K562 (cell line): ENCODE measurements around the gene TMEM255A. TPM values are rescaled to one million over a fixed set of nuclear protein-coding genes. Genes with fewer than 3 reads are reported as not detected.

ENCODE experiments used
- BACH1 ChIP-seq: fragments of 200-800 bp; sonication (Bioruptor generic); IDR thresholded peaks from 2 replicates; pipeline ENCODE4 v1.6.1; 2016; ENCODE audit warnings: missing genetic modification characterization, missing compliant biosample characterization
- CBFA2T3 ChIP-seq: fragments of 450-650 bp; IDR thresholded peaks from 2 replicates; pipeline ENCODE4 v1.6.1; 2017
- CBX5 ChIP-seq: IDR thresholded peaks from 2 replicates; pipeline ENCODE4 v1.6.1; 2014; ENCODE audit warnings: low read depth, borderline replicate concordance
- FIP1L1 ChIP-seq: fragments of 200-400 bp; formaldehyde crosslinking; IDR thresholded peaks from 2 replicates; pipeline ENCODE4 v1.6.1; 2018; ENCODE audit warnings: mild to moderate bottlenecking, low read depth, low read length; ENCODE audit not compliant: poor library complexity, severe bottlenecking
- FOXA1 ChIP-seq: fragments of 450-650 bp; IDR thresholded peaks from 2 replicates; pipeline ENCODE4 v1.6.1; 2016; ENCODE audit warnings: mild to moderate bottlenecking, borderline replicate concordance
- FOXM1 ChIP-seq, 2 experiments: fragments of 450-650 bp in 1 of 2; sonication (generic) in 1 of 2; formaldehyde crosslinking in 1 of 2; IDR thresholded peaks; 2 replicates each; pipeline versions ENCODE4 v1.6.1 to v1.9.0; 2017 to 2022; ENCODE audit warnings: low read depth in 2 of 2, mild to moderate bottlenecking in 2 of 2, missing genetic modification reagents in 1 of 2, moderate library complexity in 1 of 2
- JUND ChIP-seq, 2 experiments: IDR thresholded peaks; 2 replicates in 1 of 2; 3 replicates in 1 of 2; pipeline ENCODE4 v1.6.1; 2011; ENCODE audit warnings: borderline replicate concordance in 2 of 2, low read depth in 2 of 2, low read length in 2 of 2, improper control_type of control experiment in 1 of 2, missing biosample characterization in 1 of 2, missing genetic modification characterization in 1 of 2, missing genetic modification reagents in 1 of 2
- MAFK ChIP-seq: IDR thresholded peaks from 2 replicates; pipeline ENCODE4 v1.6.1; 2011; ENCODE audit warnings: low read length, improper control_type of control experiment
- NCOA4 ChIP-seq: fragments of 450-650 bp; IDR thresholded peaks from 2 replicates; pipeline ENCODE4 v1.6.1; 2018; ENCODE audit warnings: mild to moderate bottlenecking; ENCODE audit not compliant: partially characterized antibody
- NFE2L1 ChIP-seq: fragments of 450-650 bp; IDR thresholded peaks from 2 replicates; pipeline ENCODE4 v1.6.1; 2016; ENCODE audit warnings: missing genetic modification characterization, low read depth, mild to moderate bottlenecking, missing compliant biosample characterization, moderate library complexity, borderline replicate concordance
- NONO ChIP-seq, 2 experiments: fragments of 200-400 bp in 1 of 2; fragments of 450-650 bp in 1 of 2; formaldehyde crosslinking in 1 of 2; IDR thresholded peaks; 2 replicates each; pipeline ENCODE4 v1.6.1; 2017; ENCODE audit warnings: low read depth in 2 of 2, mild to moderate bottlenecking in 2 of 2, moderate library complexity in 2 of 2, low read length in 1 of 2
- NR3C1 ChIP-seq: sonication (generic); formaldehyde crosslinking; IDR thresholded peaks from 2 replicates; pipeline ENCODE4 v1.8.1; 2022; ENCODE audit warnings: missing genetic modification reagents
- PHB ChIP-seq: fragments of 250-450 bp; sonication (Bioruptor Pico); IDR thresholded peaks from 2 replicates; pipeline ENCODE4 v1.5.0; 2021
- SRF ChIP-seq, 2 experiments: fragments of 250-450, 450-650 bp in 1 of 2; sonication (Bioruptor Pico) in 1 of 2; sonication (generic) in 1 of 2; formaldehyde crosslinking; IDR thresholded peaks; 2 replicates each; pipeline versions ENCODE4 v1.5.0 to v1.5.1; 2020 to 2022; ENCODE audit warnings: mild to moderate bottlenecking in 1 of 2, missing genetic modification reagents in 1 of 2
- TCF3 ChIP-seq: sonication (generic); formaldehyde crosslinking; IDR thresholded peaks from 2 replicates; pipeline ENCODE4 v1.4.0; 2020; ENCODE audit warnings: mild to moderate bottlenecking, missing genetic modification reagents
- U2AF1 ChIP-seq: fragments of 200-400 bp; formaldehyde crosslinking; optimal IDR thresholded peaks from 2 replicates; pipeline ENCODE3; 2017; ENCODE audit warnings: mild to moderate bottlenecking, low read depth, low read length, moderate library complexity
- ZNF830 ChIP-seq: fragments of 250-450 bp; sonication (Bioruptor Pico); IDR thresholded peaks from 2 replicates; pipeline ENCODE4 v1.5.0; 2021; ENCODE audit warnings: mild to moderate bottlenecking
- polyA plus RNA-seq, 8 experiments: library from polyadenylated mRNA; depleted of rRNA in 4 of 8; stranded (reverse) in 5 of 8; unstranded in 3 of 8; fragments of >200 nt; fragmentation: Nextera tagmentation in 2 of 8; fragmentation: Illumina TruSeq in 1 of 8; extraction: Ambion mirVana in 2 of 8; extraction: Trizol in 1 of 8; gene quantifications; 2 replicates each; pipeline versions ENCODE4 v1.2.1 to v1.2.3, GENCODE V29; 2011 to 2014; ENCODE audit warnings: inconsistent platforms in 1 of 8, missing spikeins in 1 of 8
- total RNA-seq, 7 experiments: library from RNA; depleted of rRNA in 6 of 7; stranded (reverse); fragments of >200 nt in 6 of 7; fragmentation: Illumina TruSeq in 2 of 7; extraction: Trizol in 2 of 7; gene quantifications; 2 replicates each; pipeline versions ENCODE4 v1.2.1 to v1.2.3, GENCODE V29; 2011 to 2021; ENCODE audit warnings: low replicate concordance in 1 of 7
- TF ChIP-seq, protein P1 (sequence below): sonication (generic); formaldehyde crosslinking; IDR thresholded peaks from 2 replicates; pipeline ENCODE4 v1.8.1; 2022; ENCODE audit warnings: missing genetic modification reagents
- TF ChIP-seq, protein P2 (sequence below): fragments of 250-450 bp; sonication (Bioruptor Pico); IDR thresholded peaks from 2 replicates; pipeline ENCODE4 v1.8.0; 2021; ENCODE audit warnings: borderline replicate concordance, mild to moderate bottlenecking, moderate library complexity; ENCODE audit not compliant: poor library complexity, severe bottlenecking
- TF ChIP-seq, protein P3 (sequence below): fragments of 150-350 bp; IDR thresholded peaks from 2 replicates; pipeline ENCODE4 v1.6.1; 2014; ENCODE audit warnings: low read depth, mild to moderate bottlenecking, low read length, borderline replicate concordance
- TF ChIP-seq, protein P4 (sequence below): fragments of 450-650 bp; formaldehyde crosslinking; IDR thresholded peaks from 2 replicates; pipeline ENCODE4 v1.4.0; 2020; ENCODE audit warnings: mild to moderate bottlenecking, mixed read lengths

Gene TMEM255A
- total and polyA plus RNA-seq, 9 of the 15 experiments (the other 6 are each of a cell fraction or from before 2014, with no cell fraction given), result 0.01 TPM; not detected in 8

DNA sequence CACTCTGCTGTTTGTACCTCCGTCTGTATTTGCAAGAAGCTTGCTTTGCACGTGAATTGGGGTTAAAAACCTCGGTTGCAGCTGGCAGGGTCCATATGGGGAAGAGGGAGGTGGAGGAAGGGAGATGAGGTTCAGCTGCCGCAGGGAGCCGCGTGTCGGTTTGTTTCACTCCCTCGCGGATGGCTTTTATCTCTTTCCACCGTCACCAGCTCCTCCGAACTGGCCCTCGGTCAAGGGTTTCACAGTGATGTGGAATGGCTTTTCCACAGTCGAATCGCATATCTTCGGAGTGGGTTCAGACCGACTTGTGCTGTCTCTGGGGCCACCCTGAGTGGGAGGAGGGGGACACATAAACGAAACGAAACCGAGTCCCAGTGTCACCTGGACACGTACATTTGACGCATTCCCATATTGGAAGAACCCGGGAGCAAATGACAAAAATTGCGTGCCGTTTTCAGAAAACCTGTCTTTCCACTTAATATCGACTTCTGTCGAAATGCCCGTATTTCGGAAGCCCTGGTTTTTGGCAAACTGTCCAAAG is 59.7 kb downstream of the TMEM255A start (continued):
- no peak for TF ChIP-seq JUND (IDR thresholded peaks at IDR 0.05; ENCODE audit: borderline replicate concordance, low read depth, low read length)
- no peak for TF ChIP-seq JUND (tag; IDR thresholded peaks at IDR 0.05; ENCODE audit: borderline replicate concordance, low read depth, low read length)
- no peak for TF ChIP-seq NONO (IDR thresholded peaks at IDR 0.05; ENCODE audit: low read depth in 2 of 2, low read length in 1 of 2)
- no peak for TF ChIP-seq FOXA1
- no peak for TF ChIP-seq TCF3 (CRISPR knock-in tag)
- TF ChIP-seq PHB (CRISPR knock-in tag), result no peak
- TF ChIP-seq NR3C1 (CRISPR knock-in tag), result no peak
- TF ChIP-seq ZNF830 (CRISPR knock-in tag), result no peak
- no peak for TF ChIP-seq MAFK
- TF ChIP-seq, protein P1, sequence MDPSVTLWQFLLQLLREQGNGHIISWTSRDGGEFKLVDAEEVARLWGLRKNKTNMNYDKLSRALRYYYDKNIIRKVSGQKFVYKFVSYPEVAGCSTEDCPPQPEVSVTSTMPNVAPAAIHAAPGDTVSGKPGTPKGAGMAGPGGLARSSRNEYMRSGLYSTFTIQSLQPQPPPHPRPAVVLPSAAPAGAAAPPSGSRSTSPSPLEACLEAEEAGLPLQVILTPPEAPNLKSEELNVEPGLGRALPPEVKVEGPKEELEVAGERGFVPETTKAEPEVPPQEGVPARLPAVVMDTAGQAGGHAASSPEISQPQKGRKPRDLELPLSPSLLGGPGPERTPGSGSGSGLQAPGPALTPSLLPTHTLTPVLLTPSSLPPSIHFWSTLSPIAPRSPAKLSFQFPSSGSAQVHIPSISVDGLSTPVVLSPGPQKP (CRISPR knock-in tag), result no peak
- no peak for TF ChIP-seq BACH1
- peak; percentile 33 for TF ChIP-seq CBFA2T3
- no peak for TF ChIP-seq NFE2L1 (tag)
- no peak for TF ChIP-seq FIP1L1
- TF ChIP-seq, protein P2, sequence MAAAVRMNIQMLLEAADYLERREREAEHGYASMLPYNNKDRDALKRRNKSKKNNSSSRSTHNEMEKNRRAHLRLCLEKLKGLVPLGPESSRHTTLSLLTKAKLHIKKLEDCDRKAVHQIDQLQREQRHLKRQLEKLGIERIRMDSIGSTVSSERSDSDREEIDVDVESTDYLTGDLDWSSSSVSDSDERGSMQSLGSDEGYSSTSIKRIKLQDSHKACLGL (CRISPR knock-in tag), result no peak
- no peak for TF ChIP-seq U2AF1
- TF ChIP-seq, protein P3, sequence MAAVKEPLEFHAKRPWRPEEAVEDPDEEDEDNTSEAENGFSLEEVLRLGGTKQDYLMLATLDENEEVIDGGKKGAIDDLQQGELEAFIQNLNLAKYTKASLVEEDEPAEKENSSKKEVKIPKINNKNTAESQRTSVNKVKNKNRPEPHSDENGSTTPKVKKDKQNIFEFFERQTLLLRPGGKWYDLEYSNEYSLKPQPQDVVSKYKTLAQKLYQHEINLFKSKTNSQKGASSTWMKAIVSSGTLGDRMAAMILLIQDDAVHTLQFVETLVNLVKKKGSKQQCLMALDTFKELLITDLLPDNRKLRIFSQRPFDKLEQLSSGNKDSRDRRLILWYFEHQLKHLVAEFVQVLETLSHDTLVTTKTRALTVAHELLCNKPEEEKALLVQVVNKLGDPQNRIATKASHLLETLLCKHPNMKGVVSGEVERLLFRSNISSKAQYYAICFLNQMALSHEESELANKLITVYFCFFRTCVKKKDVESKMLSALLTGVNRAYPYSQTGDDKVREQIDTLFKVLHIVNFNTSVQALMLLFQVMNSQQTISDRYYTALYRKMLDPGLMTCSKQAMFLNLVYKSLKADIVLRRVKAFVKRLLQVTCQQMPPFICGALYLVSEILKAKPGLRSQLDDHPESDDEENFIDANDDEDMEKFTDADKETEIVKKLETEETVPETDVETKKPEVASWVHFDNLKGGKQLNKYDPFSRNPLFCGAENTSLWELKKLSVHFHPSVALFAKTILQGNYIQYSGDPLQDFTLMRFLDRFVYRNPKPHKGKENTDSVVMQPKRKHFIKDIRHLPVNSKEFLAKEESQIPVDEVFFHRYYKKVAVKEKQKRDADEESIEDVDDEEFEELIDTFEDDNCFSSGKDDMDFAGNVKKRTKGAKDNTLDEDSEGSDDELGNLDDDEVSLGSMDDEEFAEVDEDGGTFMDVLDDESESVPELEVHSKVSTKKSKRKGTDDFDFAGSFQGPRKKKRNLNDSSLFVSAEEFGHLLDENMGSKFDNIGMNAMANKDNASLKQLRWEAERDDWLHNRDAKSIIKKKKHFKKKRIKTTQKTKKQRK, result no peak
- TF ChIP-seq FOXM1 (IDR thresholded peaks at IDR 0.05; ENCODE audit: low read depth), result no peak
- no peak for TF ChIP-seq FOXM1 (CRISPR knock-in tag; IDR thresholded peaks at IDR 0.05; ENCODE audit: low read depth)
- TF ChIP-seq, protein P4, sequence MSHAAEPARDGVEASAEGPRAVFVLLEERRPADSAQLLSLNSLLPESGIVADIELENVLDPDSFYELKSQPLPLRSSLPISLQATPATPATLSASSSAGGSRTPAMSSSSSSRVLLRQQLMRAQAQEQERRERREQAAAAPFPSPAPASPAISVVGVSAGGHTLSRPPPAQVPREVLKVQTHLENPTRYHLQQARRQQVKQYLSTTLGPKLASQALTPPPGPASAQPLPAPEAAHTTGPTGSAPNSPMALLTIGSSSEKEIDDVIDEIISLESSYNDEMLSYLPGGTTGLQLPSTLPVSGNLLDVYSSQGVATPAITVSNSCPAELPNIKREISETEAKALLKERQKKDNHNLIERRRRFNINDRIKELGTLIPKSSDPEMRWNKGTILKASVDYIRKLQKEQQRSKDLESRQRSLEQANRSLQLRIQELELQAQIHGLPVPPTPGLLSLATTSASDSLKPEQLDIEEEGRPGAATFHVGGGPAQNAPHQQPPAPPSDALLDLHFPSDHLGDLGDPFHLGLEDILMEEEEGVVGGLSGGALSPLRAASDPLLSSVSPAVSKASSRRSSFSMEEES (CRISPR knock-in tag), result no peak
- TF ChIP-seq SRF (CRISPR knock-in tag; IDR thresholded peaks at IDR 0.05), result no peak
- TF ChIP-seq CBX5, result no peak
- TF ChIP-seq NCOA4, result no peak
